HL-60 (cell line): ENCODE results near the gene ITFG1.

Source experiments
- DNase-seq, 2 experiments: peaks; one replicate each; pipeline ENCODE4 v3.0.0-alpha.2; 2010 to 2020; ENCODE audit warnings: low read depth in 1 of 2, low spot score in 1 of 2
- H3K27ac ChIP-seq: fragments of 250-450 bp; sonication (Bioruptor Pico); replicated peaks from 2 replicates; pipeline ENCODE4 v1.5.1; 2020; ENCODE audit warnings: mild to moderate bottlenecking, moderate library complexity
- H3K27me3 ChIP-seq: fragments of 250-450 bp; sonication (Bioruptor Pico); 2 replicates; pipeline ENCODE4 v1.5.1; 2021; ENCODE audit warnings: mild to moderate bottlenecking, moderate library complexity; ENCODE audit not compliant: insufficient read depth, poor library complexity, severe bottlenecking
- H3K4me3 ChIP-seq: replicated peaks from 2 replicates; pipeline ENCODE4 v1.5.1; 2011; ENCODE audit warnings: mild to moderate bottlenecking, control low read depth, low read length; ENCODE audit not compliant: insufficient read depth
- CTCF ChIP-seq: IDR thresholded peaks from one replicate; pipeline ENCODE4 v1.5.1; 2011; ENCODE audit warnings: low read length, control low read depth, inconsistent platforms; ENCODE audit not compliant: insufficient read depth
- GABPA ChIP-seq: IDR thresholded peaks from 2 replicates; pipeline ENCODE4 v1.6.1; 2012; ENCODE audit warnings: low read depth
- POLR2AphosphoS5 ChIP-seq: IDR thresholded peaks from 2 replicates; pipeline ENCODE4 v1.6.1; 2012; ENCODE audit warnings: low read depth
- REST ChIP-seq: IDR thresholded peaks from 2 replicates; pipeline ENCODE4 v1.6.1; 2012; ENCODE audit warnings: low read depth; ENCODE audit not compliant: insufficient replicate concordance
- SPI1 ChIP-seq: IDR thresholded peaks from 2 replicates; pipeline ENCODE4 v1.6.1; 2012; ENCODE audit warnings: low read depth, mild to moderate bottlenecking, borderline replicate concordance

ITFG1 gene

GRCh38 chr16:47110939-47111338 lies 349.9 kb downstream of the ITFG1 start:
- TF ChIP-seq POLR2AphosphoS5, result no peak
- no peak for TF ChIP-seq SPI1
- no peak for TF ChIP-seq REST
- no peak for TF ChIP-seq CTCF
- no peak for TF ChIP-seq GABPA
- no peak for DNase-seq
- H3K27ac ChIP-seq, result no peak overlapping the region

GRCh38 chr16:47109361-47109760 lies 351.5 kb downstream of the ITFG1 start:
- no peak overlapping the region for H3K27ac ChIP-seq
- TF ChIP-seq SPI1 (no peak), GABPA (no peak), REST (no peak)
- no peak overlapping the region for H3K4me3 ChIP-seq
- no peak for DNase-seq
- no peaks in the 10 kb centered on the region for H3K27me3 ChIP-seq

More at GRCh38 chr16:47110939-47111338, 349.9 kb downstream of the ITFG1 start:
- Histone ChIP-seq H3K27me3 (no peaks in the 10 kb centered on the region), H3K4me3 (no peak overlapping the region)
